Measurements from ENCODE around the gene RELN. TPM values are rescaled to one million over a fixed set of nuclear protein-coding genes. Genes with fewer than 3 reads are reported as not detected.

Gene RELN
- total and polyA plus RNA-seq, 2 donors, result 0.28 to 0.96 TPM

DNA sequence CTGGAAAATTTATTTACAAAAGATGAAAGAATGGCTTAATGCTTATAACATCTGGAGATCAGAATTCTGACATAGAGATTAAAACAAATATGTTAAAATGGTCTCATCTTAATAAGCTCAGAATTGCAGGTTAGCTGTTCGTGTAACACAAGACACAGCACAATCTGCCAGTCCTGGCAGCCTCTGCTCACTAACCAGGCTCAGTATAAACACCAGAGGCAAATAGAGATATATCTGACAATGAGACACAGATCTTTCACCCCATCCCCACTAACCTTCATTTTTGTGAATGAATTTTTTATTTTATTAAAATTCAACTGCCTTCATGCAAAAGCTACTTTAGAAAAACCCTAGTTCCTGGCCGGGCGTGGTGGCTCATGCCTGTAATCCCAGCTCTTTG is 51.8 kb downstream of the RELN start:
- DNase-seq (ENCODE audit: low read depth in 6 of 9, low spot score in 9 of 9), result no peak
- WGBS, result 91% methylated on average over 3 of the region's 3 CpGs
- H3K36me3 ChIP-seq (ENCODE audit: control insufficient read depth in 2 of 2, insufficient read depth in 2 of 2, low read length in 1 of 2), result no peaks in the 10 kb centered on the region
- no peaks in the 10 kb centered on the region for H3K4me1 ChIP-seq (ENCODE audit: control insufficient read depth in 2 of 2, insufficient read depth in 2 of 2, low read length in 2 of 2)
- H3K4me3 ChIP-seq (ENCODE audit: low read length in 2 of 2), result no peak overlapping the region
- no peaks in the 10 kb centered on the region for H3K27me3 ChIP-seq (ENCODE audit: control insufficient read depth in 2 of 2, insufficient read depth in 1 of 2, low read length in 1 of 2)
- no peak overlapping the region for H3K27ac ChIP-seq (ENCODE audit: low read depth in 1 of 2, low read length in 1 of 2)
- no peaks in the 10 kb centered on the region for H3K9me3 ChIP-seq (ENCODE audit: control insufficient read depth in 2 of 2, insufficient read depth in 1 of 2, low read length in 1 of 2)

DNA sequence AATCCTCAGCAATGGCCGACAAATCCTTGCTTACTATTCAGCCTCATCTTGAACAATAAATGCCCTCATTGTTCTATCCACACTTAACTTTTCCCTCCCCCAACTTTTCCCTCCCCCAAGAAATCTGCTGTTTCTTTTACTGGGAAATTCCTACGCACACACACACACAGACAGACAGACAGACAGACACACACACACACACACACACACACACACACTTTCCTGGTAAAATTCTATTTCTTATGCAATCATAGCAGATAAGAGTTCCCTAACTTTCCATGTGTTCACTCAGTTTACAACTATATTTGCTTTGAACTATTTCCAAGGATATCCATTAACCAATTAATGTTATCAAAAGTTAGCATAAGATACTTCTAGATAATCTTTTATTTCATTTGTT is 52.9 kb downstream of the RELN start:
- 88% methylated on average over 2 of the region's 2 CpGs for WGBS
- H3K27ac ChIP-seq (ENCODE audit: low read depth in 1 of 2, low read length in 1 of 2), result no peak overlapping the region
- H3K4me3 ChIP-seq (ENCODE audit: low read length in 2 of 2), result no peak overlapping the region
- H3K4me1 ChIP-seq (ENCODE audit: control insufficient read depth in 2 of 2, insufficient read depth in 2 of 2, low read length in 2 of 2), result no peaks in the 10 kb centered on the region
- no peaks in the 10 kb centered on the region for H3K27me3 ChIP-seq (ENCODE audit: control insufficient read depth in 2 of 2, insufficient read depth in 1 of 2, low read length in 1 of 2)
- no peak for DNase-seq (ENCODE audit: low read depth in 6 of 9, low spot score in 9 of 9)
- H3K36me3 ChIP-seq (ENCODE audit: control insufficient read depth in 2 of 2, insufficient read depth in 2 of 2, low read length in 1 of 2), result no peaks in the 10 kb centered on the region
- no peaks in the 10 kb centered on the region for H3K9me3 ChIP-seq (ENCODE audit: control insufficient read depth in 2 of 2, insufficient read depth in 1 of 2, low read length in 1 of 2)

DNA sequence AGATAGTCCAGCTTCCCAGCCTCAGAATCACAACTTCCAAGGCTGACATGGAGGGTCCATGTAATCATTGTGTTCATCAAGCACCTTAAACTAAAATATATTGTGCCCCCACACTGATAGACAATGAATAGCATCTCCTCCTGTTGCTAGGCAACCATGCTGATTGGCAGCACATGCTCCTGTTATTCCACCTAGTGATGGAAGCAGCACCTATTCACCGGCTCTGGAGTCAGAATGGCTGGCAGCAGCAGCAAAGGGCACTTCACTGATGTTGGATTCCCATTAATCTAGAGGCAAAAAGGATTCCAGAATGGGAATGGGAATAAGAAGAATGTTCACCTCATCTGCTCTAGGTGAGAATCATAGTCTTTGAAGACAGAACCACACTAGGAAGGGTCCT is 55.0 kb downstream of the RELN start:
- Histone ChIP-seq H3K36me3 (ENCODE audit: control insufficient read depth in 2 of 2, insufficient read depth in 2 of 2, low read length in 1 of 2) (no peaks in the 10 kb centered on the region), H3K9me3 (ENCODE audit: control insufficient read depth in 2 of 2, insufficient read depth in 1 of 2, low read length in 1 of 2) (no peaks in the 10 kb centered on the region), H3K27ac (ENCODE audit: low read depth in 1 of 2, low read length in 1 of 2) (no peak overlapping the region), H3K4me1 (ENCODE audit: control insufficient read depth in 2 of 2, insufficient read depth in 2 of 2, low read length in 2 of 2) (no peaks in the 10 kb centered on the region), H3K4me3 (ENCODE audit: low read length in 2 of 2) (no peak overlapping the region), H3K27me3 (ENCODE audit: control insufficient read depth in 2 of 2, insufficient read depth in 1 of 2, low read length in 1 of 2) (no peaks in the 10 kb centered on the region)
- WGBS, result 0% methylated on average over 1 of the region's 1 CpG
- no peak for DNase-seq (ENCODE audit: low read depth in 6 of 9, low spot score in 9 of 9)

DNA sequence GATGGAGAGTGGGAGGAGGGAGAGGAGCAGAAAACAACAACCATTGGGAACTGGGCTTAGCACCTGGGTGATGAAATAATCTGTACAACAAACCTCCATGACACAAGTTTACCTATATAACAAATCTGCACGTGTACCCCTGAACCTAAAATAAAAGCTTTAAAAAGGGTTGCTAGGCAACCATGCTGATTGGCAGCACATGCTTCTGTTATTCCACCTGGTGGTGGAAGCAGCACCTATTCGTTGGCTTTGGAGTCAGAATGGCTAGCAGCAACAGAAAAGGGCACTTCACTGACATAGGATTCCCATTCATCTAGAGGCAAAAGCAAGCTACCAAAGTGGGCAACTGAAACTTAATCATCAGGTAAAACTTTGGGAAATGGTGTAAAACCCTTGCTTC is 57.1 kb downstream of the RELN start:
- Histone ChIP-seq H3K4me1 (ENCODE audit: control insufficient read depth in 2 of 2, insufficient read depth in 2 of 2, low read length in 2 of 2) (no peaks in the 10 kb centered on the region), H3K9me3 (ENCODE audit: control insufficient read depth in 2 of 2, insufficient read depth in 1 of 2, low read length in 1 of 2) (no peaks in the 10 kb centered on the region)
- WGBS, result 38% methylated on average over 2 of the region's 2 CpGs

DNA sequence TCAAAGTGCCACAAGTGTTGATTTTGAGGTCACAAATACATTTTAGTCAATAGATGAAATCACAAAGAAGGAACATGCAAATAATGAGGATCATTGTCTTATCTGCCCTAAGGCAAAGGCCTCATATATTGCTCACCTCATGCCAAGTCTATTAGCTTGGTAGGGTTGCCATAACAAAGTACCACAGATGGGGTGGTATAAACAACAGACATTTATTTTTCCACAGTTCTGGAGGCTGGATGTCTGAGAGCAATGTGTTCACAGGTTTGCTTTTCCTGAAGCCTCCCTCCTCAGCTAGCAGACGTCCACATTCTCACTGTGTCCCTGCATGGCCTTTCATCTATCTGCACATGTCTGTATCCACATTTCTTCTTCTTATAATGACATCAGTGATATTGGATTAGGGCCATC is 59.6 kb downstream of the RELN start:
- 79% methylated on average over 1 of the region's 1 CpG for WGBS
- Histone ChIP-seq H3K9me3 (ENCODE audit: control insufficient read depth in 2 of 2, insufficient read depth in 1 of 2, low read length in 1 of 2) (no peaks in the 10 kb centered on the region), H3K4me3 (ENCODE audit: low read length in 2 of 2) (no peak overlapping the region), H3K4me1 (ENCODE audit: control insufficient read depth in 2 of 2, insufficient read depth in 2 of 2, low read length in 2 of 2) (no peaks in the 10 kb centered on the region), H3K27ac (ENCODE audit: low read depth in 1 of 2, low read length in 1 of 2) (no peak overlapping the region), H3K27me3 (ENCODE audit: control insufficient read depth in 2 of 2, insufficient read depth in 1 of 2, low read length in 1 of 2) (no peaks in the 10 kb centered on the region), H3K36me3 (ENCODE audit: control insufficient read depth in 2 of 2, insufficient read depth in 2 of 2, low read length in 1 of 2) (no peaks in the 10 kb centered on the region)
- no peak for DNase-seq (ENCODE audit: low read depth in 6 of 9, low spot score in 9 of 9)

More for the DNA sequence above, 57.1 kb downstream of the RELN start:
- no peaks in the 10 kb centered on the region for H3K27me3 ChIP-seq (ENCODE audit: control insufficient read depth in 2 of 2, insufficient read depth in 1 of 2, low read length in 1 of 2)
- H3K27ac ChIP-seq (ENCODE audit: low read depth in 1 of 2, low read length in 1 of 2), result no peak overlapping the region
- H3K36me3 ChIP-seq (ENCODE audit: control insufficient read depth in 2 of 2, insufficient read depth in 2 of 2, low read length in 1 of 2), result no peaks in the 10 kb centered on the region
- no peak for DNase-seq (ENCODE audit: low read depth in 6 of 9, low spot score in 9 of 9)
- H3K4me3 ChIP-seq (ENCODE audit: low read length in 2 of 2), result no peak overlapping the region

DNA sequence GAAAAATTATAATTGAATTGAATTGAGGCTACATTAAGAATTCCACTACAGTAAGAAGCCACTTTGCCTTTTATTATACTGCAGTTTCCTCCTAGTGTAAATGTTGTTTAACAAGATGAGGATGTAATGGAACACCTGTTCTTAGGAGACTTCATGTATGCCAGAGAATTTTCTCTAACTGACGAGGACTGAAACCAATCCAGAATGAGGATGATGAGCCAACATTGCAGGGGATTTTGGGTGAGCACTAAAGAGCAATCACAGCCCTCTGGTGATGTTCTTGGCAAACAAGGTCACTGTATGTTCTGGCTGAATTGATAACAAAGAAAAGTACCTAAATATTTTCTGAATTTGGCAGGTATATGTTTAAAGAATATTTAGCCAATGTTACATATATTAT is 60.9 kb downstream of the RELN start:
- H3K27ac ChIP-seq (ENCODE audit: low read depth in 1 of 2, low read length in 1 of 2), result no peak overlapping the region
- H3K4me3 ChIP-seq (ENCODE audit: low read length in 2 of 2), result no peak overlapping the region
- H3K27me3 ChIP-seq (ENCODE audit: control insufficient read depth in 2 of 2, insufficient read depth in 1 of 2, low read length in 1 of 2), result no peaks in the 10 kb centered on the region
- no peak for DNase-seq (ENCODE audit: low read depth in 6 of 9, low spot score in 9 of 9)
- H3K9me3 ChIP-seq (ENCODE audit: control insufficient read depth in 2 of 2, insufficient read depth in 1 of 2, low read length in 1 of 2), result no peaks in the 10 kb centered on the region
- WGBS, result 82% methylated on average over 1 of the region's 1 CpG
- no peaks in the 10 kb centered on the region for H3K4me1 ChIP-seq (ENCODE audit: control insufficient read depth in 2 of 2, insufficient read depth in 2 of 2, low read length in 2 of 2)
- H3K36me3 ChIP-seq (ENCODE audit: control insufficient read depth in 2 of 2, insufficient read depth in 2 of 2, low read length in 1 of 2), result no peaks in the 10 kb centered on the region

DNA sequence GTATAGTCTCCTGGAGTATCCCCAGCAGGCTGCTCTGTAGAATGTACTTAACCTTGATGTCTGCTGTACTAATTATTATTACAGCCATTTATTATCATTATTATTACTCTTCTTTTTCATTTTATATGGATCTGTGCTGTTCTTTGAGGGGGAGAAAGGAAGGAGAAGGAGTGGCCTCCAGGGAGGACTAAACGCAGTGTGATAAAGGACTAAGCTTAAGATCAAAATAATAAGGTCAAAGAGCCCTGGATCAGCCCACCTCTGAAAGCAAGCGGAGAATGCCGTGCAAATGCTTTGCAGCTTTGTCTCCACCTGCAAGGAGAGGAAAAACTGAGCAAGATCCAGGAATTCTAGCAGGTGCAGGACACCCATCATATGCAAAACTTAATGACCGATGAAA is 65.3 kb downstream of the RELN start:
- no peak overlapping the region for H3K4me3 ChIP-seq (ENCODE audit: low read length in 2 of 2)
- DNase-seq (ENCODE audit: low read depth in 6 of 9, low spot score in 9 of 9), result no peak
- H3K4me1 ChIP-seq (ENCODE audit: control insufficient read depth in 2 of 2, insufficient read depth in 2 of 2, low read length in 2 of 2), result no peaks in the 10 kb centered on the region
- H3K27ac ChIP-seq (ENCODE audit: low read depth in 1 of 2, low read length in 1 of 2), result no peak overlapping the region
- 91% methylated on average over 4 of the region's 4 CpGs for WGBS
- H3K9me3 ChIP-seq (ENCODE audit: control insufficient read depth in 2 of 2, insufficient read depth in 1 of 2, low read length in 1 of 2), result no peaks in the 10 kb centered on the region
- no peaks in the 10 kb centered on the region for H3K27me3 ChIP-seq (ENCODE audit: control insufficient read depth in 2 of 2, insufficient read depth in 1 of 2, low read length in 1 of 2)
- no peaks in the 10 kb centered on the region for H3K36me3 ChIP-seq (ENCODE audit: control insufficient read depth in 2 of 2, insufficient read depth in 2 of 2, low read length in 1 of 2)

DNA sequence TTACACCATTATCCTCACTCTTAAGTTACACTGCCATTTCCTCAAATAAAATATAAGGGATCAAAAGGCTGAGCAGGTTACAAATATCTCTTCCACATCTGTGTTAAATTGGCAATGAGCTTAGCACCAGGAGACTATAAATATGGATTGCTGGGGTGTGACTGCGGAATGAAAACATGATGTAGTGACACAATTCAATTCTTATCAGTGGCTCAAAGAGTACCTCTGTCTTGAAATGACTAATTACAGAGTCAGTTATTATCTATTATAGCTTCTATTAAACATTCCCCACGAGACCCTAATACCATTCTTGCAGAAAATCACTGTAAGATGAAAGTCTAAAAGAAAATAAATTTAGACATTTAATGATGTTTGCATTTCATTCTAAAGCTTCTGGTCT is 67.1 kb downstream of the RELN start:
- Histone ChIP-seq H3K36me3 (ENCODE audit: control insufficient read depth in 2 of 2, insufficient read depth in 2 of 2, low read length in 1 of 2) (no peaks in the 10 kb centered on the region), H3K4me3 (ENCODE audit: low read length in 2 of 2) (no peak overlapping the region), H3K27ac (ENCODE audit: low read depth in 1 of 2, low read length in 1 of 2) (no peak overlapping the region), H3K4me1 (ENCODE audit: control insufficient read depth in 2 of 2, insufficient read depth in 2 of 2, low read length in 2 of 2) (no peaks in the 10 kb centered on the region), H3K27me3 (ENCODE audit: control insufficient read depth in 2 of 2, insufficient read depth in 1 of 2, low read length in 1 of 2) (no peaks in the 10 kb centered on the region), H3K9me3 (ENCODE audit: control insufficient read depth in 2 of 2, insufficient read depth in 1 of 2, low read length in 1 of 2) (no peaks in the 10 kb centered on the region)
- no peak for DNase-seq (ENCODE audit: low read depth in 6 of 9, low spot score in 9 of 9)
- WGBS, result 65% methylated on average over 2 of the region's 2 CpGs

DNA sequence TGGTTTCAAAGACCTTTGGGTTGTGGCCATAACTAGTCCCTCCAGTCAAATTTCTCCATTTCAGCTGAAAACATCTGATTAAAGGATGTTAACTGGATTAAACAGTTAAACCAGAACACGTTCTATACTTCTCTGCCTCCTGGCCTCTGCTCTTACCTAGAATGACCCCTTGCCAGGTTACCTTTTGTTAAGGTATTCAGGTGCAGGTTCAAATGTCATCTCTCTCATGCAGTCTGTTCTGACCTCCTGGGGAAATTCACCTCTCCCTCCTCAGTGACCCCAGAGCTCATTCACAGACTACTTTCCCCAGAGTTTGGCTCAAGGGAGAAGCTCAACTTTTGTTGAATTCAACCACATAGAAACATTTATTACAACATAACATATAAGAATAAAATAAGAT is 67.8 kb downstream of the RELN start:
- Histone ChIP-seq H3K4me1 (ENCODE audit: control insufficient read depth in 2 of 2, insufficient read depth in 2 of 2, low read length in 2 of 2) (no peaks in the 10 kb centered on the region), H3K27me3 (ENCODE audit: control insufficient read depth in 2 of 2, insufficient read depth in 1 of 2, low read length in 1 of 2) (no peaks in the 10 kb centered on the region), H3K4me3 (ENCODE audit: low read length in 2 of 2) (no peak overlapping the region), H3K27ac (ENCODE audit: low read depth in 1 of 2, low read length in 1 of 2) (no peak overlapping the region), H3K9me3 (ENCODE audit: control insufficient read depth in 2 of 2, insufficient read depth in 1 of 2, low read length in 1 of 2) (no peaks in the 10 kb centered on the region), H3K36me3 (ENCODE audit: control insufficient read depth in 2 of 2, insufficient read depth in 2 of 2, low read length in 1 of 2) (no peaks in the 10 kb centered on the region)
- WGBS, result 67% methylated on average over 1 of the region's 1 CpG
- DNase-seq (ENCODE audit: low read depth in 6 of 9, low spot score in 9 of 9), result no peak

DNA sequence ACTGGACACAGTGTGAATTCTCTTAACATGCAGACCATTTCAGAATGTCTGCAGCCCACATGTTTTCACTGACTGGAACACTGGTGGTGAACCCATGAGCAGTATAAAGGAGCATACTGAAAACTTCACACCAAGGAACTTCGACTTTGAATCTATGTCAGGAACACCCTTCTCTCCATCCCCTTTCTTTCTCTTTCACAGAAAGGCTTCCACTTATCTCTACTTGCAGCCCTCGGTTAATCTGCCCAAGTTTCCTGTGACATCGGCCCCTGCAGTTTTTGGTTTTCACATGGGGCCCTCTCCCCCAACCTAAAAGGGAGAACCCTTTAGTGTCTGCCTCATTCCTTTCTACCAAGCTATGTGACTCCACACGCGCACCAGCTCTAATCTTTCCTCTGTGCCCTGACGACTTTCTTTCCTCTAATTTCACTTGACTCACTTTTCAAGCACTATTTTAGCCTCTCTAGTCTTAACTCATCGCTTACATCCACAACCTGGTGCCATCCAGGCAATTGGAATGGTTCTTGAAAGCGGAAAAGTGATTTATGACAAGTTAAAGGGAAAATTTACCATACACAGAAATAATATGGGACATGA is 70.1 kb downstream of the RELN start:
- 25% methylated on average over 8 of the region's 8 CpGs for WGBS
- DNase-seq (ENCODE audit: low read depth in 6 of 9, low spot score in 9 of 9), result no peak
- Histone ChIP-seq H3K27me3 (ENCODE audit: control insufficient read depth in 2 of 2, insufficient read depth in 1 of 2, low read length in 1 of 2) (no peaks in the 10 kb centered on the region), H3K4me3 (ENCODE audit: low read length in 2 of 2) (no peak overlapping the region), H3K36me3 (ENCODE audit: control insufficient read depth in 2 of 2, insufficient read depth in 2 of 2, low read length in 1 of 2) (no peaks in the 10 kb centered on the region), H3K4me1 (ENCODE audit: control insufficient read depth in 2 of 2, insufficient read depth in 2 of 2, low read length in 2 of 2) (no peaks in the 10 kb centered on the region), H3K9me3 (ENCODE audit: control insufficient read depth in 2 of 2, insufficient read depth in 1 of 2, low read length in 1 of 2) (no peaks in the 10 kb centered on the region), H3K27ac (ENCODE audit: low read depth in 1 of 2, low read length in 1 of 2) (no peak overlapping the region)

Measured in thymus (tissue), 11 donors.